ENCODE results near the gene UHRF2.

Gene UHRF2

DNA sequence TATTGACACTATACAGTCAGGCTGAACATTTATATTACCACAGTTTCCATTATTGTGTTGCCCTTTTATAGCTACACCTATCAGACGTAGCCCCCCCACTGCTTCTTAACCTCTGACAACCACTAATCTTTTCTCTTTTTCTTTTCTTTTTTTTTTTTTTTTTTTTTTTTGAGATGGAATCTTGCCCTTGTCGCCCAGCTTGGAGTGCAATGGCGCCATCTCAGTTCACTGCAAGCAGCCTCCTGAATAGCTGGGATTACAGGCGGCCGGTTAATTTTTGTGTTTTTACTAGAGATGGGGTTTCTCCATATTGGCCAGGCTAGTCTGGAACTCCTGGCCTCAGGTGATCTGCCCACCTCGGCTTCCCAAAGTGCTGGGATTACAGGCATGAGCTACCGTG lies 75.4 kb downstream of the UHRF2 start:
- TF ChIP-seq, protein P1, sequence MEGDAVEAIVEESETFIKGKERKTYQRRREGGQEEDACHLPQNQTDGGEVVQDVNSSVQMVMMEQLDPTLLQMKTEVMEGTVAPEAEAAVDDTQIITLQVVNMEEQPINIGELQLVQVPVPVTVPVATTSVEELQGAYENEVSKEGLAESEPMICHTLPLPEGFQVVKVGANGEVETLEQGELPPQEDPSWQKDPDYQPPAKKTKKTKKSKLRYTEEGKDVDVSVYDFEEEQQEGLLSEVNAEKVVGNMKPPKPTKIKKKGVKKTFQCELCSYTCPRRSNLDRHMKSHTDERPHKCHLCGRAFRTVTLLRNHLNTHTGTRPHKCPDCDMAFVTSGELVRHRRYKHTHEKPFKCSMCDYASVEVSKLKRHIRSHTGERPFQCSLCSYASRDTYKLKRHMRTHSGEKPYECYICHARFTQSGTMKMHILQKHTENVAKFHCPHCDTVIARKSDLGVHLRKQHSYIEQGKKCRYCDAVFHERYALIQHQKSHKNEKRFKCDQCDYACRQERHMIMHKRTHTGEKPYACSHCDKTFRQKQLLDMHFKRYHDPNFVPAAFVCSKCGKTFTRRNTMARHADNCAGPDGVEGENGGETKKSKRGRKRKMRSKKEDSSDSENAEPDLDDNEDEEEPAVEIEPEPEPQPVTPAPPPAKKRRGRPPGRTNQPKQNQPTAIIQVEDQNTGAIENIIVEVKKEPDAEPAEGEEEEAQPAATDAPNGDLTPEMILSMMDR (IDR thresholded peaks at IDR 0.05): no peak
- no peak overlapping the region for H3K4me3 ChIP-seq (ENCODE audit: low read depth in 1 of 2, low read length in 1 of 2)
- H3K27ac ChIP-seq: no peak overlapping the region
- H3K27me3 ChIP-seq: no peaks in the 10 kb centered on the region
- H3K4me1 ChIP-seq (ENCODE audit: control insufficient read depth in 1 of 2, insufficient read depth in 1 of 2, low read depth in 1 of 2, low read length in 1 of 2): no peaks in the 10 kb centered on the region
- H3K9me3 ChIP-seq: no peaks in the 10 kb centered on the region
- H3K36me3 ChIP-seq: peaks cover 39% of the 10 kb centered on the region

DNA sequence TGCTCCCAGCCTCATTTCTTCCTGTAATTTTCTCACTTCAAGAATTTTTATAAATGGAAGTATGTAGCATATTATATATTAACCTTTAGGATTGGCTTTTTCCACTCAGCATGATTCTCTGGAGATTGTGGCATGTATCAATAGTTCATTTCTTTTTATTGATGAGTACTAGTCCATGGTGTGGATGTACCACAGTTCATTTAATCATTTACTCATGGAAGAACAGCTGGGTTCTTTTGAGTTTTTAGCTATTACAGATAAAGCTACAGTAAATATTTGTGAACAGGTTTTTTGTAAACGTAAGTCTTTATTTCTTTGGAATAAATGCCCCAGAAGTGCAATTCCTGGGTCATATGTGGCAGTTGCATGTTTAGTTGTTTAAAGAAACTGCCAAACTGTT lies 76.1 kb downstream of the UHRF2 start:
- TF ChIP-seq, protein P1 (IDR thresholded peaks at IDR 0.05): no peak
- Histone ChIP-seq H3K27me3 (no peaks in the 10 kb centered on the region), H3K4me1 (ENCODE audit: control insufficient read depth in 1 of 2, insufficient read depth in 1 of 2, low read depth in 1 of 2, low read length in 1 of 2) (no peaks in the 10 kb centered on the region), H3K36me3 (peaks cover 40% of the 10 kb centered on the region), H3K4me3 (ENCODE audit: low read depth in 1 of 2, low read length in 1 of 2) (no peak overlapping the region), H3K27ac (no peak overlapping the region), H3K9me3 (no peaks in the 10 kb centered on the region)

DNA sequence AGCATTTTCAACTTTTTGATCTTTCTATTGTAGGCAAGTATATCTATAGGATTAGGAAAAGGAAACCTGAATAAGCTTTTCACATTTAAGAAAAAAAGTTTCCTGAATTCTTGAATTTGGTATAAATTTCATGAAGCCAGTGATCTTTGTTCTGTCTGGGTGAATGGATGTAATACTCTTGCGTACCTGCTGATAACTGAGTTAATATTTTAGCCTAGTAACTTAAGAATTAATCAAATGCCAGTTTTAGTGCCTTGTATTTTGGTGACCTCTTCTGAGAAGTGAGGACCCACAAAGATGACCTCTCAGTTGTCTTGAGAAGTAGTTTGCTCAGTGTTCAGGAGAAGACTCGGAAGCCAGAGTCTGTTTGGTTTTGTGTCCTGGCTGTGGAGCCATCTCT lies 77.9 kb downstream of the UHRF2 start:
- TF ChIP-seq, protein P1 (IDR thresholded peaks at IDR 0.05): no peak
- Histone ChIP-seq H3K9me3 (no peaks in the 10 kb centered on the region), H3K27me3 (no peaks in the 10 kb centered on the region), H3K4me3 (ENCODE audit: low read depth in 1 of 2, low read length in 1 of 2) (no peak overlapping the region), H3K4me1 (ENCODE audit: control insufficient read depth in 1 of 2, insufficient read depth in 1 of 2, low read depth in 1 of 2, low read length in 1 of 2) (no peaks in the 10 kb centered on the region), H3K36me3 (peaks cover 46% of the 10 kb centered on the region), H3K27ac (no peak overlapping the region)

DNA sequence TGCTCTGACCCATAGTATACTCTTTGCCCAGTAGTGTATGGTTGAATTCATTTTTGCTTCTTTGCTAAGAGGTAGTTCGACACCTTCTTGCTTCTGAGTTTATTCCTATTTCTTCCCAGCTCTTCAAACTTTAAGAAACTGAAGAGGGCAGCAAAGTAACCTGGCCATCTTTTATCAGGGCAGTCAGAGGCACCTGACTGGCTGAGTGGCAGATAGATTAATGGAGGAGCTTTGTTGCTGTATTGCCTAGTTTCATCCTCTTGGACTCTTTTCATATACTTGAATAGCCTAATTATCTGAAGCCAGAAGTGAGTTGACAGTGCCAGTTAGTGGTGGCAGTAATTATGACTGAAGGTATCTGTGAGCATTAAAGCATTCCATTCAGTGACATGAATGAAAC lies 82.5 kb downstream of the UHRF2 start:
- Histone ChIP-seq H3K27ac (no peak overlapping the region), H3K4me3 (ENCODE audit: low read depth in 1 of 2, low read length in 1 of 2) (no peak overlapping the region), H3K36me3 (peaks cover 59% of the 10 kb centered on the region), H3K27me3 (no peaks in the 10 kb centered on the region), H3K4me1 (ENCODE audit: control insufficient read depth in 1 of 2, insufficient read depth in 1 of 2, low read depth in 1 of 2, low read length in 1 of 2) (no peaks in the 10 kb centered on the region), H3K9me3 (no peaks in the 10 kb centered on the region)
- TF ChIP-seq, protein P1 (IDR thresholded peaks at IDR 0.05): no peak

DNA sequence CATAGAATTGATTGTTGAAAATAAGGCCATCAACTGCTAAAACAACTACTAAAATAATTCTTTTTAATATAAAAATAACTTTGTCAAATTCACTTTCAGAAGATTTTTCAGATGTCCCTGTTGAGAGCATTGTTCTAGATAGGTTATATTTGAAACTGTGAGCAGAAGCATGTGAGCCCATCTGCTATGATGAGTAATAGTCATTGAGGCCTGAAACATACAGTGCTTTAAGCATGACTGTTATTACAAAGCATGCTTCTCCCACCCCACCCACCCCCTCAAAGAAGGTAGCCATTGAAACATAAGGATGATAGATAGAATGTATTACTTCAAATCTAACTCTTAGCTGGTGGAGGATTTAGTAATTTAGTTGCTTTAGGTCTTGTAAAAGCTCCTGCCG lies 86.0 kb downstream of the UHRF2 start:
- Histone ChIP-seq H3K4me3 (ENCODE audit: low read depth in 1 of 2, low read length in 1 of 2) (no peak overlapping the region), H3K9me3 (no peaks in the 10 kb centered on the region), H3K27me3 (no peaks in the 10 kb centered on the region), H3K4me1 (ENCODE audit: control insufficient read depth in 1 of 2, insufficient read depth in 1 of 2, low read depth in 1 of 2, low read length in 1 of 2) (no peaks in the 10 kb centered on the region), H3K36me3 (peaks cover 81% of the 10 kb centered on the region), H3K27ac (no peak overlapping the region)
- TF ChIP-seq, protein P1 (IDR thresholded peaks at IDR 0.05): no peak
